AG04449 (cell line): ENCODE results near the gene DSCAM.

ENCODE experiments used
- CTCF ChIA-PET: fragments of 350-600 bp; formaldehyde crosslinking; extraction: SDS; loops from one replicate; lab custom pipeline; 2021; ENCODE audit warnings: antibody characterized with exemption; lab: Yijun Ruan, JAX
- POLR2A ChIA-PET: fragments of 400-600, 350-600 bp; formaldehyde crosslinking; extraction: SDS; loops from one replicate; lab custom pipeline; 2020; ENCODE audit warnings: antibody characterized with exemption, inconsistent platforms; lab: Yijun Ruan, JAX
- DNase-seq: peaks from one replicate; pipeline ENCODE4 v3.0.0-alpha.2; 2010; ENCODE audit warnings: low read depth, low spot score
- H3K4me3 ChIP-seq: 2 replicates; pipeline ENCODE4 v1.5.1; 2011; ENCODE audit warnings: low read depth, mild to moderate bottlenecking, control low read depth, low read length
- CTCF ChIP-seq: IDR thresholded peaks from one replicate; pipeline ENCODE4 v1.5.1; 2011; ENCODE audit warnings: mild to moderate bottlenecking, moderate library complexity, low read length, control low read depth, inconsistent platforms; ENCODE audit not compliant: insufficient read depth; ENCODE audit errors: missing control alignments

Gene DSCAM

DNA sequence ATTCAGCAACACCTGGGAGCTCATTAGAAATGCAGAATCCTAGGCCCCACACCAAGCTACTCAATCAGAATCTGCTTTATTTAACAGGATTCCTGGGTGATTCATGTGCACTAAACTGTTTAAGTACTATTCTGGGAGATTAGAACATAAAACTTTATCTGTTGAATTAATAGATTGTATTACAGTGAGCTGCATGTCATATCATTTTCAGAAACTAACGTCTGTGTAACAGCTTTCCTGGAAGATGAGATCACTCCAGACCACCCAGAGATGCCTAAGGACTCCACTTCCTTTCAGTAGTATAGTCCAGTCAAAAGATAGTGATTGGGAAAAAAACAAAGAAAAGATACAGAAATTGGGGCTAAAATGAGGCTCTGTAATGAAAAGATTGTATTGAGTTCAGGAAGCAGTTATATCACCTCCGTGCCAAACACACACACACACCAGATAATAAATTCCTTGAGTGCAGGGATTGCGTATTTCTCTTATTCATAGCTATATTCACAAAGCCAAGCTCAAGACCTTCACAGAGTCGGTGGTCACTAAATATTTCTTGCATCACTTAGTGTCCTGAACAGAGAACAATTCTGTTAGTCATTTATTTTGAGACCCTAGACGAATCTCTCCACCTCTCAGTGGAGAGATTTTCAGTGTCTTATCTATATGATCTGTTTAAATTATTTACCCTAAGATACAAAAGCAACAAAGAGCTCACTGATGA is 178.2 kb downstream of the DSCAM start:
- POLR2A ChIA-PET, result no interaction called here
- no peak overlapping the region for H3K4me3 ChIP-seq
- no peak for DNase-seq
- CTCF ChIA-PET, result interaction anchor here (0.7 kb wide), 1 partner anchor 168 kb away, joined by 3 read pairs; no protein-coding TSS in a partner anchor
- no peak for TF ChIP-seq CTCF

DNA sequence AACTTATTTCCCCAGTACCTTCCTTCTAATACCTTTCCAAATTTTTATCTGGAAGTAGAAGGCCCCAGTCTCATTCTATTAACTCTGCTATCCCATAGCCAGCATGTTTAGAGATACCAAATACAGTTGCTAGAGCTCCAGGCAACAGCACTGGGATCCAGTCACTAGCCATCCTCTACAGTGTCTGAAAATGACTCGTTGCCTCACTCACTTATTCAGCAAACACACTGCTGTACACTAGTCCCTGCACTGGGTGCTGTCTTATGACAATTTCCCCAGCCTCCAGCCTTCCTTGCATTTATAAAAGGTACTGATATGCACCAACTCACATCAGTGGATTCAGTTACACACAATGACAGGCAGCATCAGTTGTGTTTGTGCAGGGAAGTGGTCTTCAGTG is 179.0 kb downstream of the DSCAM start:
- POLR2A ChIA-PET, result interaction anchor here (0.6 kb wide), 1 partner anchor 12 kb away, joined by 3 read pairs; no protein-coding TSS in a partner anchor
- DNase-seq, result no peak
- no peak for TF ChIP-seq CTCF
- CTCF ChIA-PET, result interaction anchor here (0.7 kb wide), 1 partner anchor 169 kb away, joined by 3 read pairs; no protein-coding TSS in a partner anchor
- H3K4me3 ChIP-seq, result no peak overlapping the region

DNA sequence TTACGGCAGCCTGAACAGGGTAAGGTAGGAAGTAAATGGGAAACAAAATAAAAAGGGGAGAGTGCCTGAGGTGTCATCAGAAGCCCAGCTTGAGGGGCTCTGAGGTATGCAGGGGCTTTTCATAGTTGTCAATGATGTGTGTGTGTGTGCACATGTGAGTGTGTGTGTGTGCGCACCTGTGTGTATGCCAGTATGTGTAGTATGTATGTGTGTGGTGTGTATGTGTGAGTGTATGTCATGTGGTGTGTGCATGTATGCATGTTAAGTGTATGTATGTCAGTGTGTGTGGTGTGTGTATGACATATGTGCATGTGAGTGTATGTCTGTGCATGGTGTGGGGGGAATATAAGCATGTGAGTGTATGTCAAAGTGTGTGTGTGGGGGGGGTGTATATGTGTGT is 184.1 kb downstream of the DSCAM start:
- ChIA-PET CTCF (no interaction called here), POLR2A (no interaction called here)
- H3K4me3 ChIP-seq, result no peak overlapping the region
- TF ChIP-seq CTCF, result no peak
- no peak for DNase-seq

DNA sequence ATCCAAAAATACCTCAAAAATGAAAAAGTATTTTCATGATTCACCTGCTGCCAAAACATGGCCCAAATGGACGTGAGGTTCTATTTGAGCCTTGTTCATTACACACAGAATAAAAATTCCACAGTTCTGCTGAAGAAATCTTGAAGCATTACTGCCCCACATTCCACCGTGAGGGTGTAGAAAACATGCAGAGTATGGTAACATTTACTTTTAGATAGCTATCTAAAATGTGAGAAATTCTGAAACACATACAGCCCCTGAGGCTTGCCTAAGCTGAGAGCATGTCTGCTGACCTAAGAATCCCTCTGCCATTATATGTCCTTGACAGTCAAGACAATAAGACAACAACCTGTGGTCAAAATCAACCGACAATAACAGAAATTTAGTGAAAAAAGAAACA is 186.5 kb downstream of the DSCAM start:
- DNase-seq, result peak; percentile 14
- H3K4me3 ChIP-seq, result no peak overlapping the region
- ChIA-PET CTCF (no interaction called here), POLR2A (no interaction called here)
- no peak for TF ChIP-seq CTCF

GRCh38 chr21:40658311-40658710 is 188.6 kb downstream of the DSCAM start:
- no peak for TF ChIP-seq CTCF
- ChIA-PET POLR2A (no interaction called here), CTCF (no interaction called here)
- no peak for DNase-seq
- no peak overlapping the region for H3K4me3 ChIP-seq

GRCh38 chr21:40652436-40652835 is 194.5 kb downstream of the DSCAM start:
- no peak for TF ChIP-seq CTCF
- no peak overlapping the region for H3K4me3 ChIP-seq
- POLR2A ChIA-PET, result no interaction called here
- no peak for DNase-seq
- CTCF ChIA-PET, result no interaction called here
